Peyer's patch (tissue), 4 donors: ENCODE data around the gene TBCD.

Source experiments
- POLR2A ChIP-seq, 2 donors: fragments of 450-650 bp; IDR thresholded peaks; one replicate each; pipeline ENCODE4 v1.5.1; 2017; ENCODE audit warnings: antibody characterized with exemption in 2 of 2, mild to moderate bottlenecking in 2 of 2, moderate library complexity in 2 of 2
- TF ChIP-seq, protein P1 (sequence below), 6 experiments: fragments of 450-650 bp in 4 of 6; fragments of 200-600 bp in 2 of 6; sonication (generic) in 1 of 6; IDR thresholded peaks; one replicate each; pipeline ENCODE4 v1.5.1; 2017 to 2019; ENCODE audit warnings: antibody characterized with exemption in 6 of 6, mild to moderate bottlenecking in 3 of 6, moderate library complexity in 1 of 6

DNA sequence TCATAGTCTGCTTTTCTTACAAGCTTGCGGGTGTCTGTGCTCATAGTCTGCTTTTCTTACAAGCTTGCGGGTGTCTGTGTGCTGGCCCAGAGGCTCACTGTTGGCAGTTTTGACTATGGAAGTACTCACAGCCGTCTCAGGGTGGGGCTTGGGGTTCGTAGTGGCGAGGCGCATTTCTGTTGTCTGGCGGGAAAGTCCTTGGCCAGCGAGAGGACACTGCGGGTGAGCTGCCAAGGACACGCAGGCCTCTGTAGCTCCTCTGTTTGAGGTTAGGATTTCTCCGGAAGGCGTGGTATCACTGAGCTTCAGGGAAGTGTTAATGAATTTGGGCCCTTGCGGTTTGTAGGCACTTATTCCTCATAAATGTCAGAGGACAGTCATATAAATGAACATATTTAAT is 13.5 kb downstream of the TBCD start:
- TF ChIP-seq, protein P1, sequence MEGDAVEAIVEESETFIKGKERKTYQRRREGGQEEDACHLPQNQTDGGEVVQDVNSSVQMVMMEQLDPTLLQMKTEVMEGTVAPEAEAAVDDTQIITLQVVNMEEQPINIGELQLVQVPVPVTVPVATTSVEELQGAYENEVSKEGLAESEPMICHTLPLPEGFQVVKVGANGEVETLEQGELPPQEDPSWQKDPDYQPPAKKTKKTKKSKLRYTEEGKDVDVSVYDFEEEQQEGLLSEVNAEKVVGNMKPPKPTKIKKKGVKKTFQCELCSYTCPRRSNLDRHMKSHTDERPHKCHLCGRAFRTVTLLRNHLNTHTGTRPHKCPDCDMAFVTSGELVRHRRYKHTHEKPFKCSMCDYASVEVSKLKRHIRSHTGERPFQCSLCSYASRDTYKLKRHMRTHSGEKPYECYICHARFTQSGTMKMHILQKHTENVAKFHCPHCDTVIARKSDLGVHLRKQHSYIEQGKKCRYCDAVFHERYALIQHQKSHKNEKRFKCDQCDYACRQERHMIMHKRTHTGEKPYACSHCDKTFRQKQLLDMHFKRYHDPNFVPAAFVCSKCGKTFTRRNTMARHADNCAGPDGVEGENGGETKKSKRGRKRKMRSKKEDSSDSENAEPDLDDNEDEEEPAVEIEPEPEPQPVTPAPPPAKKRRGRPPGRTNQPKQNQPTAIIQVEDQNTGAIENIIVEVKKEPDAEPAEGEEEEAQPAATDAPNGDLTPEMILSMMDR (IDR thresholded peaks at IDR 0.05) = no peak
- TF ChIP-seq POLR2A (IDR thresholded peaks at IDR 0.05) = no peak
